K562 (cell line): Measurements from ENCODE around the gene PPP1R14B. TPM values are rescaled to one million over a fixed set of nuclear protein-coding genes. Genes with fewer than 3 reads are reported as not detected.

Experiments used
- ATF7 ChIP-seq: fragments of 450-650 bp; IDR thresholded peaks from 2 replicates; pipeline ENCODE4 v1.7.1; 2014; ENCODE audit warnings: mild to moderate bottlenecking, moderate library complexity
- CREM ChIP-seq: IDR thresholded peaks from 2 replicates; pipeline ENCODE4 v1.6.1; 2014; ENCODE audit warnings: antibody characterized with exemption, low read depth
- EP400 ChIP-seq: fragments of 450-650 bp; IDR thresholded peaks from 2 replicates; pipeline ENCODE4 v1.6.1; 2017; ENCODE audit warnings: antibody characterized with exemption, mild to moderate bottlenecking, moderate library complexity
- EZH2 ChIP-seq: IDR thresholded peaks from 2 replicates; pipeline ENCODE4 v1.6.1; 2012; ENCODE audit warnings: low read depth, mild to moderate bottlenecking, inconsistent platforms, low read length, borderline replicate concordance
- FOXK1 ChIP-seq: sonication (generic); formaldehyde crosslinking; IDR thresholded peaks from 2 replicates; pipeline ENCODE4 v1.8.0; 2022; ENCODE audit warnings: missing genetic modification reagents, mild to moderate bottlenecking, borderline replicate concordance
- MBD2 ChIP-seq: sonication (generic); IDR thresholded peaks from 2 replicates; pipeline ENCODE4 v1.6.1; 2016; ENCODE audit warnings: low read depth, borderline replicate concordance
- MTA3 ChIP-seq: fragments of 450-650 bp; formaldehyde crosslinking; IDR thresholded peaks from 2 replicates; pipeline ENCODE4 v1.6.1; 2017; ENCODE audit warnings: mild to moderate bottlenecking, borderline replicate concordance
- RUNX1 ChIP-seq: sonication (generic); IDR thresholded peaks from 2 replicates; pipeline ENCODE4 v1.6.1; 2016; ENCODE audit warnings: antibody characterized with exemption, low read depth
- SOX6 ChIP-seq: fragments of 450-650 bp; IDR thresholded peaks from 2 replicates; pipeline ENCODE4 v1.6.1; 2014; ENCODE audit warnings: mild to moderate bottlenecking
- TCF7 ChIP-seq: sonication (generic); IDR thresholded peaks from 2 replicates; pipeline ENCODE4 v1.6.1; 2016; ENCODE audit warnings: antibody characterized with exemption, borderline replicate concordance
- TRIM24 ChIP-seq, 2 experiments: fragments of 450-650 bp; IDR thresholded peaks; 2 replicates each; pipeline ENCODE4 v1.6.1; 2016
- ZNF586 ChIP-seq: fragments of 450-650 bp; formaldehyde crosslinking; conservative IDR thresholded peaks from 2 replicates; pipeline ENCODE4 v1.4.0; 2020; ENCODE audit warnings: mild to moderate bottlenecking, moderate library complexity
- polyA plus RNA-seq, 8 experiments: library from polyadenylated mRNA; depleted of rRNA in 4 of 8; stranded (reverse) in 5 of 8; unstranded in 3 of 8; fragments of >200 nt; fragmentation: Nextera tagmentation in 2 of 8; fragmentation: Illumina TruSeq in 1 of 8; extraction: Ambion mirVana in 2 of 8; extraction: Trizol in 1 of 8; gene quantifications; 2 replicates each; pipeline versions ENCODE4 v1.2.1 to v1.2.3, GENCODE V29; 2011 to 2014; ENCODE audit warnings: inconsistent platforms in 1 of 8, missing spikeins in 1 of 8
- total RNA-seq, 7 experiments: library from RNA; depleted of rRNA in 6 of 7; stranded (reverse); fragments of >200 nt in 6 of 7; fragmentation: Illumina TruSeq in 2 of 7; extraction: Trizol in 2 of 7; gene quantifications; 2 replicates each; pipeline versions ENCODE4 v1.2.1 to v1.2.3, GENCODE V29; 2011 to 2021; ENCODE audit warnings: low replicate concordance in 1 of 7
- TF ChIP-seq, protein P1 (sequence below), 2 experiments: IDR thresholded peaks; 2 replicates each; pipeline ENCODE4 v1.6.1; 2011; ENCODE audit warnings: borderline replicate concordance in 1 of 2, control low read depth in 1 of 2, low read depth in 1 of 2, low read length in 1 of 2, mild to moderate bottlenecking in 1 of 2, mixed read lengths in 1 of 2, moderate library complexity in 1 of 2; ENCODE audit not compliant: insufficient read depth in 1 of 2, insufficient read length in 1 of 2, poor library complexity in 1 of 2, severe bottlenecking in 1 of 2; ENCODE audit errors: extremely low read depth in 1 of 2
- TF ChIP-seq, protein P2 (sequence below): fragments of 250-450 bp; sonication (Bioruptor Pico); IDR thresholded peaks from 2 replicates; pipeline ENCODE4 v1.5.0; 2021
- TF ChIP-seq, protein P3 (sequence below): sonication (generic); formaldehyde crosslinking; IDR thresholded peaks from 2 replicates; pipeline ENCODE4 v1.8.0; 2022; ENCODE audit warnings: mild to moderate bottlenecking, missing genetic modification reagents
- TF ChIP-seq, protein P4 (sequence below): fragments of 250-450 bp; sonication (Bioruptor Pico); IDR thresholded peaks from 2 replicates; pipeline ENCODE4 v1.8.0; 2021; ENCODE audit warnings: borderline replicate concordance, mild to moderate bottlenecking, moderate library complexity; ENCODE audit not compliant: poor library complexity, severe bottlenecking
- TF ChIP-seq, protein P5 (sequence below): fragments of 250-450 bp; sonication (Bioruptor Pico); IDR thresholded peaks from 2 replicates; pipeline ENCODE4 v1.5.0; 2021; ENCODE audit warnings: mild to moderate bottlenecking, borderline replicate concordance

The PPP1R14B gene
- total and polyA plus RNA-seq, 9 of the 15 experiments (the other 6 are each of a cell fraction or from before 2014, with no cell fraction given) = 7.7 to 566 (median 212) TPM

DNA sequence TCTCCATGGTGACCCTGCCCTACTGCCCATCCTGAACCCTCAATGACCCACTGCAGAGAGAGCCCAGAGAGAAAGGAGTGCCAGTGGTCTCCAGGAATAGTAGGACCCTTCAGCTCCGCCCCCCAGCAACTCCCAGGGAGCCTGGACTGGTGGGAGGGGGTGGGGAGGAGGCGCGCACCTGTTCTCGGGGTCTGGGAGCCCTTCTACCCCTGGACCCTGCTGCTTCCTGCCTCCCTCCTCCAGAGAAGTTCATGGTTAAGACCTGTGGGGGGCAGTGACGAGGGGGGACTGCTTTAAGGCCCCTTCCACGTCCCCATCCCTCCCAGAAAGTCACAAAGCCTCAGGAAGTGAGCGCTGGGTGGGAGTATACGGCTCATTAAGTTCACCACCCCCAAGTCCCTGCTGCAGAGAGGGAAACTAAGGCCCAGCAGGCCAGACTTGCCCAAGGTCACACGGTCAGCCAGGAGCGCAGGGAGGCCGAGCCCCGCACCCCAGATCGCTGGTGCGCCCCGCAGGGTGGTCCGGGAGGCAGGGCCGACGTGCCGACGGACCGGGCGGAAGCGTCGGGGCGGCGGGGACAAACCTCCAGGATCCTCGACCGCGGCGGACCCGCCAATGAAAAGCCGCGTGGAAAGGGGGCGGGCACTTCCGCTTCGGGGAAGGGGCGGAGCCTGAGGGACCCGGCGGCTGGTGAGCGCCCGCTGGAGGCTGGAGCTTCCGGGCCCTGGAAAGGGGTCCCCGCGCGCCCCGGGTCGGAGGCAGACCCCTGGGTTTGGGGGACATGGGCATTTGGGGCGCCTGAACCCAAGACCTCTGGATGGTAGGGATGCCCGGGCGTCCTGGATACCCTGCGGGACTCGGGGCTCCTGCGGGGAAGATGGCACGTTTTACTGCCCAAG lies 20.9 kb downstream of the PPP1R14B start, which contains the start of the genes NUDT22 and TRPT1 (continued):
- TF ChIP-seq, protein P1, sequence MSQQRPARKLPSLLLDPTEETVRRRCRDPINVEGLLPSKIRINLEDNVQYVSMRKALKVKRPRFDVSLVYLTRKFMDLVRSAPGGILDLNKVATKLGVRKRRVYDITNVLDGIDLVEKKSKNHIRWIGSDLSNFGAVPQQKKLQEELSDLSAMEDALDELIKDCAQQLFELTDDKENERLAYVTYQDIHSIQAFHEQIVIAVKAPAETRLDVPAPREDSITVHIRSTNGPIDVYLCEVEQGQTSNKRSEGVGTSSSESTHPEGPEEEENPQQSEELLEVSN (IDR thresholded peaks at IDR 0.05; ENCODE audit: borderline replicate concordance in 1 of 2, extremely low read depth in 1 of 2, insufficient read depth in 1 of 2, insufficient read length in 1 of 2, low read depth in 1 of 2, low read length in 1 of 2, poor library complexity in 1 of 2, severe bottlenecking in 1 of 2) = peak in 1 of 2 experiments; percentile 47
- peak; percentile 74 for TF ChIP-seq CREM
- TF ChIP-seq ATF7 = peak; percentile 41
- peak; percentile 10; the same call in 1 of the 2 replicates for TF ChIP-seq SOX6
- peak; percentile 32; the same call in 1 of the 2 replicates for TF ChIP-seq MTA3
- TF ChIP-seq FOXK1 (CRISPR knock-in tag) = no peak
- TF ChIP-seq ZNF586 = no peak
- peak; percentile 40; the same call in 1 of the 2 replicates for TF ChIP-seq MBD2
- TF ChIP-seq TRIM24 (IDR thresholded peaks at IDR 0.05) = peak in 1 of 2 experiments; percentile 65; a peak in 1 of 4 replicates
- TF ChIP-seq EP400 = peak; percentile 80
- TF ChIP-seq, protein P2, sequence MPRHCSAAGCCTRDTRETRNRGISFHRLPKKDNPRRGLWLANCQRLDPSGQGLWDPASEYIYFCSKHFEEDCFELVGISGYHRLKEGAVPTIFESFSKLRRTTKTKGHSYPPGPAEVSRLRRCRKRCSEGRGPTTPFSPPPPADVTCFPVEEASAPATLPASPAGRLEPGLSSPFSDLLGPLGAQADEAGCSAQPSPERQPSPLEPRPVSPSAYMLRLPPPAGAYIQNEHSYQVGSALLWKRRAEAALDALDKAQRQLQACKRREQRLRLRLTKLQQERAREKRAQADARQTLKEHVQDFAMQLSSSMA (CRISPR knock-in tag) = peak; percentile 17; the same call in 1 of the 2 replicates
- TF ChIP-seq, protein P3, sequence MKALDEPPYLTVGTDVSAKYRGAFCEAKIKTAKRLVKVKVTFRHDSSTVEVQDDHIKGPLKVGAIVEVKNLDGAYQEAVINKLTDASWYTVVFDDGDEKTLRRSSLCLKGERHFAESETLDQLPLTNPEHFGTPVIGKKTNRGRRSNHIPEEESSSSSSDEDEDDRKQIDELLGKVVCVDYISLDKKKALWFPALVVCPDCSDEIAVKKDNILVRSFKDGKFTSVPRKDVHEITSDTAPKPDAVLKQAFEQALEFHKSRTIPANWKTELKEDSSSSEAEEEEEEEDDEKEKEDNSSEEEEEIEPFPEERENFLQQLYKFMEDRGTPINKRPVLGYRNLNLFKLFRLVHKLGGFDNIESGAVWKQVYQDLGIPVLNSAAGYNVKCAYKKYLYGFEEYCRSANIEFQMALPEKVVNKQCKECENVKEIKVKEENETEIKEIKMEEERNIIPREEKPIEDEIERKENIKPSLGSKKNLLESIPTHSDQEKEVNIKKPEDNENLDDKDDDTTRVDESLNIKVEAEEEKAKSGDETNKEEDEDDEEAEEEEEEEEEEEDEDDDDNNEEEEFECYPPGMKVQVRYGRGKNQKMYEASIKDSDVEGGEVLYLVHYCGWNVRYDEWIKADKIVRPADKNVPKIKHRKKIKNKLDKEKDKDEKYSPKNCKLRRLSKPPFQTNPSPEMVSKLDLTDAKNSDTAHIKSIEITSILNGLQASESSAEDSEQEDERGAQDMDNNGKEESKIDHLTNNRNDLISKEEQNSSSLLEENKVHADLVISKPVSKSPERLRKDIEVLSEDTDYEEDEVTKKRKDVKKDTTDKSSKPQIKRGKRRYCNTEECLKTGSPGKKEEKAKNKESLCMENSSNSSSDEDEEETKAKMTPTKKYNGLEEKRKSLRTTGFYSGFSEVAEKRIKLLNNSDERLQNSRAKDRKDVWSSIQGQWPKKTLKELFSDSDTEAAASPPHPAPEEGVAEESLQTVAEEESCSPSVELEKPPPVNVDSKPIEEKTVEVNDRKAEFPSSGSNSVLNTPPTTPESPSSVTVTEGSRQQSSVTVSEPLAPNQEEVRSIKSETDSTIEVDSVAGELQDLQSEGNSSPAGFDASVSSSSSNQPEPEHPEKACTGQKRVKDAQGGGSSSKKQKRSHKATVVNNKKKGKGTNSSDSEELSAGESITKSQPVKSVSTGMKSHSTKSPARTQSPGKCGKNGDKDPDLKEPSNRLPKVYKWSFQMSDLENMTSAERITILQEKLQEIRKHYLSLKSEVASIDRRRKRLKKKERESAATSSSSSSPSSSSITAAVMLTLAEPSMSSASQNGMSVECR = peak; percentile 71
- no peak for TF ChIP-seq RUNX1
- TF ChIP-seq, protein P4, sequence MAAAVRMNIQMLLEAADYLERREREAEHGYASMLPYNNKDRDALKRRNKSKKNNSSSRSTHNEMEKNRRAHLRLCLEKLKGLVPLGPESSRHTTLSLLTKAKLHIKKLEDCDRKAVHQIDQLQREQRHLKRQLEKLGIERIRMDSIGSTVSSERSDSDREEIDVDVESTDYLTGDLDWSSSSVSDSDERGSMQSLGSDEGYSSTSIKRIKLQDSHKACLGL = no peak
- TF ChIP-seq EZH2 = no peak
- TF ChIP-seq TCF7 = 0 out of 2 replicates have a peak, but pooled peaks have one; percentile 58
- TF ChIP-seq, protein P5, sequence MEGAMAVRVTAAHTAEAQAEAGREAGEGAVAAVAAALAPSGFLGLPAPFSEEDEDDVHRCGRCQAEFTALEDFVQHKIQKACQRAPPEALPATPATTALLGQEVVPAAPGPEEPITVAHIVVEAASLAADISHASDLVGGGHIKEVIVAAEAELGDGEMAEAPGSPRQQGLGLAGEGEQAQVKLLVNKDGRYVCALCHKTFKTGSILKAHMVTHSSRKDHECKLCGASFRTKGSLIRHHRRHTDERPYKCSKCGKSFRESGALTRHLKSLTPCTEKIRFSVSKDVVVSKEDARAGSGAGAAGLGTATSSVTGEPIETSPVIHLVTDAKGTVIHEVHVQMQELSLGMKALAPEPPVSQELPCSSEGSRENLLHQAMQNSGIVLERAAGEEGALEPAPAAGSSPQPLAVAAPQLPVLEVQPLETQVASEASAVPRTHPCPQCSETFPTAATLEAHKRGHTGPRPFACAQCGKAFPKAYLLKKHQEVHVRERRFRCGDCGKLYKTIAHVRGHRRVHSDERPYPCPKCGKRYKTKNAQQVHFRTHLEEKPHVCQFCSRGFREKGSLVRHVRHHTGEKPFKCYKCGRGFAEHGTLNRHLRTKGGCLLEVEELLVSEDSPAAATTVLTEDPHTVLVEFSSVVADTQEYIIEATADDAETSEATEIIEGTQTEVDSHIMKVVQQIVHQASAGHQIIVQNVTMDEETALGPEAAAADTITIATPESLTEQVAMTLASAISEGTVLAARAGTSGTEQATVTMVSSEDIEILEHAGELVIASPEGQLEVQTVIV (CRISPR knock-in tag) = no peak
